HuH-7.5 (cell line): ENCODE data around the gene IQCF6.
A peak's percentile ranks its signal among the peaks of the same experiment; 100 is the strongest.
"Not testable (repeated sequence)": the region's sequence is repeated elsewhere in the genome, so short reads cannot be mapped to it uniquely, and the experiment has no call there.

Source experiments
- DNase-seq: peaks from one replicate; pipeline ENCODE4 v3.0.0; 2011; ENCODE audit warnings: low spot score

The IQCF6 gene

GRCh38 chr3:51779137-51779536, at the start of gene IQCF6:
TSS of gene IQCF6 (minus strand) at chr3:51779237. CDS start at chr3:51779224, 13 bp downstream.
- DNase-seq, result no peak

GRCh38 chr3:51828297-51828696, 49.3 kb upstream of the IQCF6 start:
- no peak for DNase-seq

- peak; percentile 11 for DNase-seq
Measured at GRCh38 chr3:51819709-51820406, 40.8 kb upstream of the IQCF6 start.

- no peak for DNase-seq
Measured at GRCh38 chr3:51819151-51819550, 40.1 kb upstream of the IQCF6 start.

GRCh38 chr3:51817375-51817774, 38.3 kb upstream of the IQCF6 start:
- DNase-seq, result no peak

- DNase-seq, result no peak
Measured at GRCh38 chr3:51816723-51817122, 37.7 kb upstream of the IQCF6 start.

- DNase-seq, result no peak
Measured at GRCh38 chr3:51815614-51816013, 36.6 kb upstream of the IQCF6 start.

- DNase-seq, result no peak
Measured at GRCh38 chr3:51814034-51814433, 35.0 kb upstream of the IQCF6 start.

- DNase-seq, result no peak
Measured at GRCh38 chr3:51813539-51813938, 34.5 kb upstream of the IQCF6 start.

- DNase-seq, result no peak
Measured at GRCh38 chr3:51808934-51809333, 29.9 kb upstream of the IQCF6 start.

- no peak for DNase-seq
Measured at GRCh38 chr3:51802106-51802703, 23.2 kb upstream of the IQCF6 start.

GRCh38 chr3:51800750-51801125, 21.7 kb upstream of the IQCF6 start:
- DNase-seq, result no peak

- peak; percentile 13 for DNase-seq
Measured at GRCh38 chr3:51799879-51800749, 21.1 kb upstream of the IQCF6 start.

GRCh38 chr3:51798411-51798963, 19.4 kb upstream of the IQCF6 start:
- no peak for DNase-seq

GRCh38 chr3:51796854-51797253, 17.8 kb upstream of the IQCF6 start:
- no peak for DNase-seq

- DNase-seq, result no peak
Measured at GRCh38 chr3:51794206-51794605, 15.2 kb upstream of the IQCF6 start.

GRCh38 chr3:51792206-51792605, 13.2 kb upstream of the IQCF6 start:
- no peak for DNase-seq

GRCh38 chr3:51789437-51789836, 10.4 kb upstream of the IQCF6 start:
- DNase-seq, result no peak

GRCh38 chr3:51787576-51787975, 8.5 kb upstream of the IQCF6 start:
- DNase-seq, result not testable (repeated sequence)

- DNase-seq, result no peak
Measured at GRCh38 chr3:51786267-51786666, 7.2 kb upstream of the IQCF6 start.

- no peak for DNase-seq
Measured at GRCh38 chr3:51778554-51778953, 483 bp downstream of the IQCF6 start.

GRCh38 chr3:51777985-51778384, 1.1 kb downstream of the IQCF6 start:
- no peak for DNase-seq
